OCI-LY7 (cell line): ENCODE data around the gene RNF167. TPM values are rescaled to one million over a fixed set of nuclear protein-coding genes. Genes with fewer than 3 reads are reported as not detected.

Experiments used
- BruUV-seq: library from RNA; stranded (reverse); fragments of 400-500 nt; replicated peaks from 2 replicates; lab custom pipeline; 2021; lab: Mats Ljungman, UMichigan
- CTCF ChIA-PET: fragments of 300-600 bp; sonication (Branson Sonifier 250); formaldehyde crosslinking; loops from one replicate; lab custom pipeline; 2022; ENCODE audit warnings: antibody characterized with exemption; ENCODE audit not compliant: unreplicated experiment; lab: Charles Lee
- POLR2A ChIA-PET: fragments of 300-600 bp; sonication (Branson Sonifier 250); formaldehyde crosslinking; loops from one replicate; lab custom pipeline; 2022; ENCODE audit warnings: antibody characterized with exemption; lab: Charles Lee
- DNase-seq: peaks from one replicate; pipeline ENCODE4 v3.0.0-alpha.2; 2015; ENCODE audit warnings: low spot score
- H2AFZ ChIP-seq: fragments of 200-600 bp; sonication (generic), shearing (Covaris generic); 2 replicates; pipeline ENCODE4 v1.6.1; 2014; ENCODE audit warnings: mild to moderate bottlenecking, antibody characterized with exemption, low read length, moderate library complexity
- H3K27ac ChIP-seq: fragments of 200-600 bp; sonication (generic); 2 replicates; pipeline ENCODE4 v1.5.1; 2014; ENCODE audit warnings: mixed run types, low read depth, mild to moderate bottlenecking, moderate library complexity, low read length, inconsistent platforms; ENCODE audit not compliant: poor library complexity, severe bottlenecking
- H3K36me3 ChIP-seq: fragments of 200-600 bp; sonication (generic); 2 replicates; pipeline ENCODE4 v1.6.1; 2014; ENCODE audit warnings: mild to moderate bottlenecking, antibody characterized with exemption, low read length, moderate library complexity, mixed read lengths; ENCODE audit not compliant: insufficient read depth
- H3K4me1 ChIP-seq: fragments of 200-600 bp; sonication (generic); 2 replicates; pipeline ENCODE4 v1.5.1; 2014; ENCODE audit warnings: mild to moderate bottlenecking, low read length; ENCODE audit not compliant: insufficient read depth, poor library complexity, severe bottlenecking
- H3K4me2 ChIP-seq: fragments of 200-600 bp; sonication (generic); 2 replicates; pipeline ENCODE4 v1.6.1; 2014; ENCODE audit warnings: mild to moderate bottlenecking, low read length
- H3K4me3 ChIP-seq: fragments of 200-600 bp; sonication (generic); 2 replicates; pipeline ENCODE4 v1.5.1; 2014; ENCODE audit warnings: mild to moderate bottlenecking, low read depth, low read length; ENCODE audit not compliant: poor library complexity, severe bottlenecking
- H3K79me2 ChIP-seq: fragments of 200-600 bp; sonication (generic); 2 replicates; pipeline ENCODE4 v1.6.1; 2016; ENCODE audit warnings: low read depth, mild to moderate bottlenecking, low read length, moderate library complexity, mixed read lengths; ENCODE audit not compliant: insufficient read depth
- H3K9me2 ChIP-seq: fragments of 200-600 bp; sonication (generic); 2 replicates; pipeline ENCODE4 v1.6.1; 2016; ENCODE audit warnings: mild to moderate bottlenecking, low read length, mixed read lengths; ENCODE audit not compliant: insufficient read depth
- H3K9me3 ChIP-seq: fragments of 200-600 bp; sonication (generic); 2 replicates; pipeline ENCODE4 v1.6.1; 2014; ENCODE audit warnings: mild to moderate bottlenecking, mixed run types, low read length, mixed read lengths
- H4K20me1 ChIP-seq: fragments of 200-600 bp; sonication (generic); 2 replicates; pipeline ENCODE4 v1.6.1; 2014; ENCODE audit warnings: mild to moderate bottlenecking, antibody characterized with exemption, low read length, moderate library complexity, mixed read lengths; ENCODE audit not compliant: insufficient read depth
- CTCF ChIP-seq: fragments of 200-600 bp; sonication (generic); conservative IDR thresholded peaks from 2 replicates; pipeline ENCODE4 v1.5.1; 2014; ENCODE audit warnings: mild to moderate bottlenecking, antibody characterized with exemption, low read length, moderate library complexity, mixed read lengths
- EZH2phosphoT487 ChIP-seq: fragments of 200-600 bp; sonication (generic); IDR thresholded peaks from 2 replicates; pipeline ENCODE4 v1.6.1; 2018; ENCODE audit warnings: low read depth, borderline replicate concordance, mild to moderate bottlenecking, mixed run types, antibody characterized with exemption, low read length, moderate library complexity, mixed read lengths
- intact Hi-C: fragments of 100-400 bp; cut with micrococcal nuclease; formaldehyde crosslinking; loops from one replicate; pipeline ENCODE4 v1.10.0; 2022; ENCODE audit not compliant: unreplicated experiment
- total RNA-seq, 2 experiments: library from RNA; depleted of rRNA in 1 of 2; stranded (reverse); fragments of >200 nt in 1 of 2; shearing (Covaris generic) in 1 of 2; gene quantifications; 2 replicates each; pipeline ENCODE4 v1.2.3, GENCODE V29; 2014 to 2022

The RNF167 gene
- total RNA-seq, 2 experiments from 2014 or later = 46.5 to 124 TPM

- no peaks in the 10 kb centered on the region for H3K9me3 ChIP-seq
- H3K4me2 ChIP-seq = no peak overlapping the region
- H3K36me3 ChIP-seq = peaks cover 7% of the 10 kb centered on the region; the same call in 1 of the 2 replicates
- TF ChIP-seq CTCF (no peak), EZH2phosphoT487 (no peak)
- H3K79me2 ChIP-seq = no peaks in the 10 kb centered on the region
- H3K4me3 ChIP-seq = no peak overlapping the region
- peaks cover 9% of the 10 kb centered on the region for H3K4me1 ChIP-seq
- no peak overlapping the region for H2AFZ ChIP-seq
- ChIA-PET POLR2A (no interaction called here), CTCF (no interaction called here)
- no peaks in the 10 kb centered on the region for H4K20me1 ChIP-seq
- H3K27ac ChIP-seq = no peak overlapping the region
- no peaks in the 10 kb centered on the region for H3K9me2 ChIP-seq
- DNase-seq = no peak
- intact Hi-C loops = loop anchor here (5.0 to 10.0 kb wide), 2 partner anchors 267 to 334 kb away; no protein-coding TSS in a partner anchor
- no TSS peak for BruUV-seq
These were observed 38.3 kb upstream of the RNF167 start for GRCh38 chr17:4901648-4902344.

GRCh38 chr17:4902540-4902939, 37.5 kb upstream of the RNF167 start:
- Histone ChIP-seq H4K20me1 (no peaks in the 10 kb centered on the region), H3K4me3 (no peak overlapping the region), H3K79me2 (no peaks in the 10 kb centered on the region), H3K4me1 (peaks cover 9% of the 10 kb centered on the region), H2AFZ (no peak overlapping the region), H3K27ac (no peak overlapping the region), H3K9me3 (no peaks in the 10 kb centered on the region), H3K9me2 (no peaks in the 10 kb centered on the region), H3K36me3 (no peaks in the 10 kb centered on the region), H3K4me2 (no peak overlapping the region; the same call in 1 of the 2 replicates)
- DNase-seq = no peak
- no TSS peak for BruUV-seq
- ChIA-PET CTCF (interaction anchor here (0.7 kb wide), 1 partner anchor 171 kb away, joined by 4 read pairs; the partner anchor contains the start of gene MED11), POLR2A (no interaction called here)
- TF ChIP-seq CTCF (no peak), EZH2phosphoT487 (no peak)
- intact Hi-C loops = loop anchor here (5.0 to 10.0 kb wide), 2 partner anchors 268 to 335 kb away; no protein-coding TSS in a partner anchor
